Measurements from ENCODE around the gene CHRND.

- TF ChIP-seq CTCF (IDR thresholded peaks at IDR 0.05) = no peak
- no peak for TF ChIP-seq POLR2A (IDR thresholded peaks at IDR 0.05)
Observed at GRCh38 chr2:232483923-232484627, 41.9 kb upstream of the CHRND start.

Measured in testis (tissue), 2 donors.